ENCODE results near the gene GJA4.

DNA sequence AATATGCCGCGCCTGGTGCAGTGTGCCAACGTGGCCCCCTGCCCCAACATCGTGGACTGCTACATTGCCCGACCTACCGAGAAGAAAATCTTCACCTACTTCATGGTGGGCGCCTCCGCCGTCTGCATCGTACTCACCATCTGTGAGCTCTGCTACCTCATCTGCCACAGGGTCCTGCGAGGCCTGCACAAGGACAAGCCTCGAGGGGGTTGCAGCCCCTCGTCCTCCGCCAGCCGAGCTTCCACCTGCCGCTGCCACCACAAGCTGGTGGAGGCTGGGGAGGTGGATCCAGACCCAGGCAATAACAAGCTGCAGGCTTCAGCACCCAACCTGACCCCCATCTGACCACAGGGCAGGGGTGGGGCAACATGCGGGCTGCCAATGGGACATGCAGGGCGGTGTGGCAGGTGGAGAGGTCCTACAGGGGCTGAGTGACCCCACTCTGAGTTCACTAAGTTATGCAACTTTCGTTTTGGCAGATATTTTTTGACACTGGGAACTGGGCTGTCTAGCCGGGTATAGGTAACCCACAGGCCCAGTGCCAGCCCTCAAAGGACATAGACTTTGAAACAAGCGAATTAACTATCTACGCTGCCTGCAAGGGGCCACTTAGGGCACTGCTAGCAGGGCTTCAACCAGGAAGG, 7.4 kb upstream of the GJA4 start:
- TF ChIP-seq, protein P1, sequence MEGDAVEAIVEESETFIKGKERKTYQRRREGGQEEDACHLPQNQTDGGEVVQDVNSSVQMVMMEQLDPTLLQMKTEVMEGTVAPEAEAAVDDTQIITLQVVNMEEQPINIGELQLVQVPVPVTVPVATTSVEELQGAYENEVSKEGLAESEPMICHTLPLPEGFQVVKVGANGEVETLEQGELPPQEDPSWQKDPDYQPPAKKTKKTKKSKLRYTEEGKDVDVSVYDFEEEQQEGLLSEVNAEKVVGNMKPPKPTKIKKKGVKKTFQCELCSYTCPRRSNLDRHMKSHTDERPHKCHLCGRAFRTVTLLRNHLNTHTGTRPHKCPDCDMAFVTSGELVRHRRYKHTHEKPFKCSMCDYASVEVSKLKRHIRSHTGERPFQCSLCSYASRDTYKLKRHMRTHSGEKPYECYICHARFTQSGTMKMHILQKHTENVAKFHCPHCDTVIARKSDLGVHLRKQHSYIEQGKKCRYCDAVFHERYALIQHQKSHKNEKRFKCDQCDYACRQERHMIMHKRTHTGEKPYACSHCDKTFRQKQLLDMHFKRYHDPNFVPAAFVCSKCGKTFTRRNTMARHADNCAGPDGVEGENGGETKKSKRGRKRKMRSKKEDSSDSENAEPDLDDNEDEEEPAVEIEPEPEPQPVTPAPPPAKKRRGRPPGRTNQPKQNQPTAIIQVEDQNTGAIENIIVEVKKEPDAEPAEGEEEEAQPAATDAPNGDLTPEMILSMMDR (IDR thresholded peaks at IDR 0.05), result no peak
- TF ChIP-seq POLR2A (IDR thresholded peaks at IDR 0.05), result no peak
